Stimulated activated naive CD8-positive, alpha-beta T cell treated with anti-CD3 and anti-CD28 coated beads, Interleukin-15, Interleukin-2, amounts not matched to agents 100 ng/mL and 50 ng/mL, for 24 hours (primary cell): Measurements from ENCODE around the gene FIBP.

Experiments
- H3K27ac Mint-ChIP-seq: one replicate; pipeline ENCODE4 v1.8.0; 2021; ENCODE audit warnings: mild to moderate bottlenecking, mixed read lengths
- H3K27me3 Mint-ChIP-seq: one replicate; pipeline ENCODE4 v1.8.0; 2021; ENCODE audit warnings: mixed read lengths
- H3K36me3 Mint-ChIP-seq: one replicate; pipeline ENCODE4 v1.8.0; 2021; ENCODE audit warnings: low read depth, mixed read lengths
- H3K4me1 Mint-ChIP-seq: one replicate; pipeline ENCODE4 v1.8.0; 2021; ENCODE audit warnings: low read depth, mixed read lengths
- H3K4me3 Mint-ChIP-seq: one replicate; pipeline ENCODE4 v1.8.0; 2021; ENCODE audit warnings: mild to moderate bottlenecking, mixed read lengths
- H3K9me3 Mint-ChIP-seq: one replicate; pipeline ENCODE4 v1.8.0; 2021; ENCODE audit warnings: mixed read lengths

FIBP gene

GRCh38 chr11:65863889-65864705 is 24.2 kb downstream of the FIBP start:
- H3K27me3 Mint-ChIP-seq, result no peaks in the 10 kb centered on the region
- H3K36me3 Mint-ChIP-seq, result peaks cover 41% of the 10 kb centered on the region
- peaks cover 19% of the 10 kb centered on the region for H3K4me1 Mint-ChIP-seq
- no peaks in the 10 kb centered on the region for H3K9me3 Mint-ChIP-seq
- no peak overlapping the region for H3K27ac Mint-ChIP-seq
- H3K4me3 Mint-ChIP-seq, result no peak overlapping the region

DNA sequence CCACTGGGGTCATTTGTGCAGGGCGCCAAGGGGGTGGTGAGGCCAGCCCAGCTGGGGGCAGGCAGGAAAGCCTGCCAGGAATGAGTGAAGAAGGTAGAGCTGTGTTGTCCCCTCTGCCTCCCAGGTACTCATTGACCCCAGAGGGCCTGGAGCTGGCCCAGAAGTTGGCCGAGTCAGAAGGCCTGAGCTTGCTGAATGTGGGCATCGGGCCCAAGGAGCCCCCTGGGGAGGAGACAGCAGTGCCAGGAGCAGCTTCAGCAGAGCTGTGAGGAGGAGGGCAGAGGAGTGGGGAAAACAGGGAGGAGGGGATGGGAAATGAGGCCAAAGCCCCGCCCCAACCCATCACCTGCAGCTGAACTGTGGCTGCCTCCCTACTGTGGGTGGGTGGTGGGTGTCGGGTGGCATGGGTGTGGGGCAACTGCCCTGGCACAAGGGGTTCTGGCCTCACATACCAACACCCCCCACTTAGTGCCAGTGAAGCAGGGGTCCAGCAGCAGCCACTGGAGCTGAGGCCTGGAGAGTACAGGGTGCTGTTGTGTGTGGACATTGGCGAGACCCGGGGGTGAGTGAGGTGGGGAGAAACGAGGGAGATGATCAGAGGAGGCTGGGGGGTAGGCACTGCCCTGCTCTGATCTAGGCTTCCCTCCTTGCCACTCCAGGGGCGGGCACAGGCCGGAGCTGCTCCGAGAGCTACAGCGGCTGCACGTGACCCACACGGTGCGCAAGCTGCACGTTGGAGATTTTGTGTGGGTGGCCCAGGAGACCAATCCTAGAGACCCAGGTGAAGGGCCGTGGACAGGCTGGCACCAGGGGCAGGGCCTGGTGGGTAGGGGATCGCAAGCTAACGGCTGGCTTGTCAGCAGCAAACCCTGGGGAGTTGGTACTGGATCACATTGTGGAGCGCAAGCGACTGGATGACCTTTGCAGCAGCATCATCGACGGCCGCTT is 25.1 kb downstream of the FIBP start:
- H3K4me1 Mint-ChIP-seq, result peaks cover 26% of the 10 kb centered on the region
- H3K4me3 Mint-ChIP-seq, result peak overlapping the region; percentile 6
- H3K9me3 Mint-ChIP-seq, result no peaks in the 10 kb centered on the region
- H3K27ac Mint-ChIP-seq, result peak overlapping the region; percentile 68
- peaks cover 41% of the 10 kb centered on the region for H3K36me3 Mint-ChIP-seq
- H3K27me3 Mint-ChIP-seq, result no peaks in the 10 kb centered on the region

- Mint-ChIP-seq H3K27me3 (no peaks in the 10 kb centered on the region), H3K36me3 (peaks cover 36% of the 10 kb centered on the region), H3K9me3 (no peaks in the 10 kb centered on the region), H3K4me1 (peaks cover 26% of the 10 kb centered on the region), H3K4me3 (no peak overlapping the region), H3K27ac (peak overlapping the region; percentile 68)
Observed at GRCh38 chr11:65862191-65862735, 26.0 kb downstream of the FIBP start.

- peak overlapping the region; percentile 95 for H3K4me3 Mint-ChIP-seq
- peaks cover 35% of the 10 kb centered on the region for H3K36me3 Mint-ChIP-seq
- peak overlapping the region; percentile 88 for H3K27ac Mint-ChIP-seq
- H3K4me1 Mint-ChIP-seq, result peaks cover 29% of the 10 kb centered on the region
- H3K9me3 Mint-ChIP-seq, result no peaks in the 10 kb centered on the region
- no peaks in the 10 kb centered on the region for H3K27me3 Mint-ChIP-seq
Observed at GRCh38 chr11:65861533-65862183, 26.6 kb downstream of the FIBP start.

DNA sequence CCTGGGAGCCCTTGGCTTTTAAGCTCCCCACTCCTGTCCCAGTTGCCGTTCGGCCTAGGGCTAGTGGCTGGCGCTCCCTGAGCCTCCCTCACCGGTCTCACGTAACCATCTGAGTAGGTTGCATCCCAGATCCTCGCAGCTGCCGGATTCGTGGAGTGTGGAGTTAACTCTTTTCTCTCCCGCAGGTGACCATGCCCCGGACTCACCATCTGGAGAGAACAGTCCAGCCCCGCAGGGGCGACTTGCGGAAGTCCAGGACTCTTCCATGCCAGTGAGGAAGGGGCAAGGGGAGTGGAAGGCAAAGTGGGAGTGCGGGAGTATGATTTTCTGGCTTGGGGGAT is 27.1 kb downstream of the FIBP start:
- Mint-ChIP-seq H3K27me3 (no peaks in the 10 kb centered on the region), H3K4me3 (peak overlapping the region; percentile 95), H3K4me1 (peaks cover 35% of the 10 kb centered on the region), H3K27ac (peak overlapping the region; percentile 88), H3K36me3 (peaks cover 41% of the 10 kb centered on the region), H3K9me3 (no peaks in the 10 kb centered on the region)

- Mint-ChIP-seq H3K27ac (peak within 1 kb of the TSS; percentile 96), H3K27me3 (no peaks in the 10 kb centered on the region), H3K4me3 (peak within 1 kb of the TSS; percentile 95), H3K4me1 (peaks cover 41% of the 10 kb centered on the region), H3K36me3 (peaks cover 47% of the 10 kb centered on the region), H3K9me3 (no peaks in the 10 kb centered on the region)
Observed at GRCh38 chr11:65860278-65861164, 27.8 kb downstream of the FIBP start, which contains the start of gene MUS81. Gene MUS81, plus strand, starts transcription at chr11:65860433. Its CDS starts 321 bp downstream, at chr11:65860754.

DNA sequence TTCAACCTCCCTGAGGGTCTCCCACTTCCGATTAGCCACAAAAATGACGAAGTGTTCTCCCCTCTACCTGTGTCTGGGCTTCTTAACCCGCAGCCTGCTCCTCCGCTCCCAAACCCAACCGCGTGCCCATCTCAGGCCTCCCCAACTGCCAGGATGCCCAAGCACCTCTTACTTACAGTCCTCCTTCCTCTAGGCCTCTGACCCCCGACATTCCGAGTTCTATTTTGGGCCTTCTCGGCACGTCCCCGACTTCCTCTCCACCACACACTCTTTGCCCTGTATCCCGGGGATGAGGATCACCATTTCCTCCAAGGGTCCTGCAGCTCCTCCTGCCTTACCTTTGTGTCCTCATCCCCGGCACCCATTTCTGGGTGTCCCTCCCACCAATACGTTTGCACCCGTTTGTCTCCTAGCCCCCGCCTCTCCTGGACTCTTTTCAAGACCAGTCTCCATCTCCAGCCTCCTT is 28.4 kb downstream of the FIBP start:
- H3K4me1 Mint-ChIP-seq, result peaks cover 47% of the 10 kb centered on the region
- H3K27ac Mint-ChIP-seq, result peak overlapping the region; percentile 96
- no peaks in the 10 kb centered on the region for H3K27me3 Mint-ChIP-seq
- peaks cover 48% of the 10 kb centered on the region for H3K36me3 Mint-ChIP-seq
- H3K9me3 Mint-ChIP-seq, result no peaks in the 10 kb centered on the region
- H3K4me3 Mint-ChIP-seq, result peak overlapping the region; percentile 95

DNA sequence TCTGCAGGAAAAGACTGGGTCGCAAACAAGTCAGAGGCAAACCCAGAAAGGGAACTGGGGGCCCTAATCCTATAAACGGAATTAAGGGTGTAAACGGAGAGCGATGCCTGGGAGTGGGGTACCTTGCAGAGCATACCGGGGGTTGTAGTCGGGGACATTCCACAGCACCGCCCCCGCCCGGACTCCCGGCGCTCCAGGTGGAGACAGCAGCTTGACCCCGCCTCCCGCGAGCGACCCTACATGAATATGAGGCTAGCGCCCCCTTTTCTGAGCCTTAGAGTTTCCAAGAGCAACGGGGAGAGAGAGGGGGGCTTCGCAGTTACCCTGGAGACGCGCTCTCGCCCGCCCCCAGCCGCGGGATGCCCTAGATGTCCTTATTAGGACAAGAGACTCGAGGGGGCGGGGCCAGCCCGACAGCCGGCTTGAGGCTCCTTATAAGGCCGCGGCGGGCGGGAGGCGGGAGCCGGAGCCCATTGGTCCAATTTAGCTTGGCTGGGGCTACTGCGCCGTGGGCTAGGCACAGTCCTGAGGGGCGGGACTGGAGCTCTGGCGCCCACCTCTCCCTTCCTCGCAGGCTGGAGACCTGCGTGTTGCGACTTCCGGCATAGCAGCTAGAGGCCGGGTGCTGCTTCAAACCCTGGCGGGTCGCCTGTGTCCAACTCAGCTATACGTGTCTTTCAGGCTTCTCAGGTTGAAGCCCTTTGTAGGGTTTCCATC is 29.0 kb downstream of the FIBP start:
- Mint-ChIP-seq H3K27me3 (no peaks in the 10 kb centered on the region), H3K4me1 (peaks cover 53% of the 10 kb centered on the region), H3K4me3 (peak overlapping the region; percentile 95), H3K27ac (peak overlapping the region; percentile 96), H3K36me3 (peaks cover 52% of the 10 kb centered on the region), H3K9me3 (no peaks in the 10 kb centered on the region)

DNA sequence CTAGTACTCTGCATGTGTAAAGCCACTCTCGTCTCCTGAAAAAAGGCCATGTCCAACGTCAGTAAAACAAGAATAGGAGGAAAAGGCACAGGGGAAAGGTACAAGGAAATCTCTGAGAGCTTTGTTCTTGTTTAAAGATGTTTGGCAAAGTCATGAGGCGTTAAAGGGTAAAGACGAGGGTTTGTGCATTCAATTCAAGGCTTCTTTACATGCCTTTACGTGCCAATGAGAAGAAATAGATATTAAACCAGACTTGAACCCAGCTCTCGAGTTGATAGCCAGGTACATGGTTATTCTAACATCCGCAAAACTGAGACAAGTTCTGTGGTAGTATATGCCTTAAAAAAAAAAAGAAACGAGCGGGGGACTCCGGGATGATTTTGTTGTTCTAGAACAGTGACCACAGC is 29.6 kb downstream of the FIBP start:
- Mint-ChIP-seq H3K4me1 (peaks cover 58% of the 10 kb centered on the region), H3K27me3 (no peaks in the 10 kb centered on the region), H3K4me3 (peak overlapping the region; percentile 95), H3K36me3 (peaks cover 54% of the 10 kb centered on the region), H3K9me3 (no peaks in the 10 kb centered on the region), H3K27ac (peak overlapping the region; percentile 96)

- H3K27me3 Mint-ChIP-seq, result no peaks in the 10 kb centered on the region
- peaks cover 60% of the 10 kb centered on the region for H3K4me1 Mint-ChIP-seq
- H3K36me3 Mint-ChIP-seq, result peaks cover 56% of the 10 kb centered on the region
Observed at GRCh38 chr11:65857853-65858680, 30.2 kb downstream of the FIBP start, which contains the start of gene CFL1. Gene CFL1, minus strand, starts transcription at chr11:65858180. Its CDS starts 81 bp downstream, at chr11:65858099.

DNA sequence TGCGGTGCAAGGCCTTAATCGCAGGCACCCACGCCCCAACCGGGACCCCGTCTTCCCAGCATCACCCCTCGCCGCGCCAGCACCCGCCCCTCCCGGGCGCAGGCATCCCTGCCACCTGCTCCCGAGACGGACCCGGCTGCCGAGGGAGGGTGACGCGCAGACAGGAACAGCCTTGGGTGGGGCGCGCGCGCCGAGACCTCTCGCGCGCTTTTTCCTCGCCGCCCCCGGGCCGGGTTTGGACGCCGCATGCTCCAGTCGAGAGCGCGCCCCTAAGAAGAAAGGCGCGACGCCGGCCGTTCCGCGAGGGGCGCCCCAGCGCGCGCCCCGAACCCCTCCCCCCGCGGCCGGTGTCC is 30.8 kb downstream of the FIBP start:
- peaks cover 56% of the 10 kb centered on the region for H3K36me3 Mint-ChIP-seq
- no peaks in the 10 kb centered on the region for H3K27me3 Mint-ChIP-seq
- H3K27ac Mint-ChIP-seq, result peak overlapping the region; percentile 88
- peak overlapping the region; percentile 96 for H3K4me3 Mint-ChIP-seq
- peaks cover 56% of the 10 kb centered on the region for H3K4me1 Mint-ChIP-seq
- no peaks in the 10 kb centered on the region for H3K9me3 Mint-ChIP-seq

More at GRCh38 chr11:65857853-65858680, 30.2 kb downstream of the FIBP start, which contains the start of gene CFL1:
- Mint-ChIP-seq H3K9me3 (no peaks in the 10 kb centered on the region), H3K4me3 (peak within 1 kb of the TSS; percentile 96), H3K27ac (peak within 1 kb of the TSS; percentile 96)

- H3K27me3 Mint-ChIP-seq, result no peaks in the 10 kb centered on the region
- H3K4me3 Mint-ChIP-seq, result peak overlapping the region; percentile 96
- peaks cover 55% of the 10 kb centered on the region for H3K4me1 Mint-ChIP-seq
- peak overlapping the region; percentile 88 for H3K27ac Mint-ChIP-seq
- peaks cover 59% of the 10 kb centered on the region for H3K36me3 Mint-ChIP-seq
- no peaks in the 10 kb centered on the region for H3K9me3 Mint-ChIP-seq
Observed at GRCh38 chr11:65856689-65857499, 31.4 kb downstream of the FIBP start.
